Measurements from ENCODE around the gene SON. TPM values are rescaled to one million over a fixed set of nuclear protein-coding genes. Genes with fewer than 3 reads are reported as not detected.

Gene SON
- total and polyA plus RNA-seq, 2 of the 13 experiments (the other 11 are each of a cell fraction or from before 2014, with no cell fraction given): 61.3 to 78.3 TPM

DNA sequence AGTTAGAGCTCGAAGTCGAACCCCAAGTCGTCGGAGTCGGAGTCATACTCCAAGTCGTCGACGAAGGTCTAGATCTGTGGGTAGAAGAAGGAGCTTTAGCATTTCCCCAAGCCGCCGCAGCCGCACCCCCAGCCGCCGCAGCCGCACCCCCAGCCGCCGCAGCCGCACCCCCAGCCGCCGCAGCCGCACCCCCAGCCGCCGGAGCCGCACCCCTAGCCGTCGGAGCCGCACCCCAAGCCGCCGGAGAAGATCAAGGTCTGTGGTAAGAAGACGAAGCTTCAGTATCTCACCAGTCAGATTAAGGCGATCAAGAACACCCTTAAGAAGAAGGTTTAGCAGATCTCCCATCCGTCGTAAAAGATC is 12.1 kb downstream of the SON start:
- DNase-seq (ENCODE audit: low spot score) (no peak), FAIRE-seq (no peak), ATAC-seq (no peak)
- ChIA-PET CTCF (ENCODE audit: low intra/inter-chr PET ratio, low total read pairs) (no interaction called here), POLR2A (interaction anchor here (0.9 to 1.5 kb wide), 2 partner anchors 12 to 75 kb away, joined by 4 to 5 read pairs; partner anchors contain the start of genes SON and TMEM50B)
- Histone ChIP-seq H3K79me2 (ENCODE audit: insufficient read depth, low read length) (peaks cover 79% of the 10 kb centered on the region), H3K4me1 (ENCODE audit: insufficient read depth, low read length) (peaks cover 11% of the 10 kb centered on the region; the same call in 1 of the 2 replicates), H3K27ac (ENCODE audit: extremely low read length, insufficient read depth, low read length) (no peak overlapping the region), H3K4me3 (replicated peaks in 1 of 3; ENCODE audit: insufficient read depth in 1 of 3, low read depth in 2 of 3, low read length in 3 of 3) (no peak overlapping the region), H3K27me3 (ENCODE audit: control insufficient read depth in 1 of 2, insufficient read depth in 2 of 2, low read length in 2 of 2) (no peaks in the 10 kb centered on the region), H3K9me3 (ENCODE audit: low read length) (no peaks in the 10 kb centered on the region), H3K4me2 (ENCODE audit: low read depth, low read length) (no peak overlapping the region), H2AFZ (ENCODE audit: low read length) (no peak overlapping the region), H3K9ac (ENCODE audit: insufficient read depth, low read depth, low read length) (no peak overlapping the region), H4K20me1 (ENCODE audit: insufficient read depth, low read length) (peaks cover 67% of the 10 kb centered on the region), H3K36me3 (replicated peaks in 1 of 2; ENCODE audit: control insufficient read depth in 1 of 2, insufficient read depth in 2 of 2, low read length in 2 of 2) (peaks cover 41 to 95% of the 10 kb centered on the region in 2 experiments)
- TF ChIP-seq ZNF24 (IDR thresholded peaks at IDR 0.05): no peak
- no peak for TF ChIP-seq ZNF263 (CRISPR knock-in tag; IDR thresholded peaks at IDR 0.05)
- no peak for TF ChIP-seq ZNF34 (CRISPR knock-in tag; IDR thresholded peaks at IDR 0.05; ENCODE audit: borderline replicate concordance)
- TF ChIP-seq, protein P1, sequence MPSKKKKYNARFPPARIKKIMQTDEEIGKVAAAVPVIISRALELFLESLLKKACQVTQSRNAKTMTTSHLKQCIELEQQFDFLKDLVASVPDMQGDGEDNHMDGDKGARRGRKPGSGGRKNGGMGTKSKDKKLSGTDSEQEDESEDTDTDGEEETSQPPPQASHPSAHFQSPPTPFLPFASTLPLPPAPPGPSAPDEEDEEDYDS (CRISPR knock-in tag; IDR thresholded peaks at IDR 0.05): no peak
- no peak for TF ChIP-seq KLF15 (CRISPR knock-in tag; IDR thresholded peaks at IDR 0.05; ENCODE audit: borderline replicate concordance)
- TF ChIP-seq ZNF605 (CRISPR knock-in tag; IDR thresholded peaks at IDR 0.05): no peak
- no peak for TF ChIP-seq ZNF749 (CRISPR knock-in tag; IDR thresholded peaks at IDR 0.05; ENCODE audit: borderline replicate concordance)
- TF ChIP-seq ZC3H4 (CRISPR knock-in tag; IDR thresholded peaks at IDR 0.05; ENCODE audit: borderline replicate concordance): no peak
- no peak for TF ChIP-seq PPARG (CRISPR knock-in tag; conservative IDR thresholded peaks at IDR 0.05)
- no peak for TF ChIP-seq KLF9 (CRISPR knock-in tag; IDR thresholded peaks at IDR 0.05; ENCODE audit: low read depth)
- TF ChIP-seq AGO2 (optimal IDR thresholded peaks at IDR 0.05; ENCODE audit: low read depth, low read length): peak; percentile 46
- no peak for TF ChIP-seq ZNF724P (CRISPR knock-in tag; IDR thresholded peaks at IDR 0.05; ENCODE audit: borderline replicate concordance)
- TF ChIP-seq RBFOX2 (IDR thresholded peaks at IDR 0.05; ENCODE audit: low read depth, low read length): peak; percentile 45; the same call in 1 of the 2 replicates
- TF ChIP-seq ZGPAT (CRISPR knock-in tag; IDR thresholded peaks at IDR 0.05): no peak
- peak; percentile 37 for TF ChIP-seq RBM22 (optimal IDR thresholded peaks at IDR 0.05; ENCODE audit: low read length)
- TF ChIP-seq KDM1A (CRISPR knock-in tag; IDR thresholded peaks at IDR 0.05): no peak
- TF ChIP-seq, protein P2, sequence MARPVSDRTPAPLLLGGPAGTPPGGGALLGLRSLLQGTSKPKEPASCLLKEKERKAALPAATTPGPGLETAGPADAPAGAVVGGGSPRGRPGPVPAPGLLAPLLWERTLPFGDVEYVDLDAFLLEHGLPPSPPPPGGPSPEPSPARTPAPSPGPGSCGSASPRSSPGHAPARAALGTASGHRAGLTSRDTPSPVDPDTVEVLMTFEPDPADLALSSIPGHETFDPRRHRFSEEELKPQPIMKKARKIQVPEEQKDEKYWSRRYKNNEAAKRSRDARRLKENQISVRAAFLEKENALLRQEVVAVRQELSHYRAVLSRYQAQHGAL (CRISPR knock-in tag; IDR thresholded peaks at IDR 0.05; ENCODE audit: not compliant biosample characterization): no peak
- TF ChIP-seq, protein P3, sequence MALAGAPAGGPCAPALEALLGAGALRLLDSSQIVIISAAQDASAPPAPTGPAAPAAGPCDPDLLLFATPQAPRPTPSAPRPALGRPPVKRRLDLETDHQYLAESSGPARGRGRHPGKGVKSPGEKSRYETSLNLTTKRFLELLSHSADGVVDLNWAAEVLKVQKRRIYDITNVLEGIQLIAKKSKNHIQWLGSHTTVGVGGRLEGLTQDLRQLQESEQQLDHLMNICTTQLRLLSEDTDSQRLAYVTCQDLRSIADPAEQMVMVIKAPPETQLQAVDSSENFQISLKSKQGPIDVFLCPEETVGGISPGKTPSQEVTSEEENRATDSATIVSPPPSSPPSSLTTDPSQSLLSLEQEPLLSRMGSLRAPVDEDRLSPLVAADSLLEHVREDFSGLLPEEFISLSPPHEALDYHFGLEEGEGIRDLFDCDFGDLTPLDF (CRISPR knock-in tag; IDR thresholded peaks at IDR 0.05): no peak
- TF ChIP-seq, protein P4, sequence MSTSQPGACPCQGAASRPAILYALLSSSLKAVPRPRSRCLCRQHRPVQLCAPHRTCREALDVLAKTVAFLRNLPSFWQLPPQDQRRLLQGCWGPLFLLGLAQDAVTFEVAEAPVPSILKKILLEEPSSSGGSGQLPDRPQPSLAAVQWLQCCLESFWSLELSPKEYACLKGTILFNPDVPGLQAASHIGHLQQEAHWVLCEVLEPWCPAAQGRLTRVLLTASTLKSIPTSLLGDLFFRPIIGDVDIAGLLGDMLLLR (CRISPR knock-in tag; IDR thresholded peaks at IDR 0.05): no peak
- WGBS (ENCODE audit: low lambda C conversion rate): 99% methylated on average over 26 of the region's 32 CpGs
- intact Hi-C loops (cut with micrococcal nuclease; ENCODE audit: unreplicated experiment): no loop called here
- BruUV-seq (replicated peaks): no TSS peak
- in situ Hi-C loops (cut with HindIII; ENCODE audit: extremely low pct_ligation_motif_present, low pct_unique_long_range_greater_than_20kb): no loop called here

Measured in HepG2 (cell line).